ENCODE results near the gene ST3GAL4.
"Not testable (repeated sequence)": the region's sequence is repeated elsewhere in the genome, so short reads cannot be mapped to it uniquely, and the experiment has no call there.

DNA sequence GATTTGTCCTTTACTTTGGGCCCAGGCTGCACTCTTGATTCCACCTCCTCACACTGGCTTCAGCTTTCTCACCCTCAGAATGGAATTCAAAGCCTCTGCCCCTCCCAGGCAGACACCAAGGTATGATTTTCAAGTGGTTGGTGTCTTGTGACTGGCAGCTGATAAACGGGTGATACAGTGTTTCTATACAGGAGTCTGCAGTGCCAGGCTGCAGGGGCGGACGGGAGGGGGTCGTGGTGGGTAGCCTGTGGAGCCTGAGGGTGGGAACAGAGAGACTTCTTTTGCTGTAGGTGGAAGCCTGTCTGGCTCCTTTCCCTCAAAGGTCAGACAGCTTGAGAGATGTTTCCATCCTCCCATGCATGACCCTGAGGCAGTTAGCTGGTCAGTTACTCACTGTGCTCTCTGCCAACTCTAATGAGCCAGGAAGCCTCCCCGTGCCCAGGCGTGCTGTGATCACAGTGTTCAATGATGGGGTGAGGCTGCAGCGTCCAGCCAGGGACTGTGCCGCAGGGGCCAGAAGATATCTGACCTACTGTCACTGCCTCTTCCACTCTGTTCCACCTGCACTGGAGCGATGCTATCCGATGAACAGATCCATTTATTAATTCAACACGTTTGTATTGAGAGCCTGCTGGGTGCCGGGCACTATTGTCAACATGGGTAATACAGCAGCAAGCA is 18.0 kb downstream of the ST3GAL4 start:
- TF ChIP-seq KDM1A (IDR thresholded peaks at IDR 0.05); TAF15 (IDR thresholded peaks at IDR 0.05; ENCODE audit: low read depth, low read length): not testable (repeated sequence)

Measured in K562 (cell line).